ENCODE results near the gene DRC7. TPM values are rescaled to one million over a fixed set of nuclear protein-coding genes. Genes with fewer than 3 reads are reported as not detected.

The DRC7 gene
- total RNA-seq, 1 experiment from 2014 or later: 0.72 TPM

- DNase-seq: no peak
- no peak overlapping the region for H2BK20ac ChIP-seq (ENCODE audit: low read depth, low read length, poor library complexity, severe bottlenecking)
- H4K91ac ChIP-seq (ENCODE audit: insufficient read length, low read depth, low read length): no peak overlapping the region
- H2AFZ ChIP-seq (ENCODE audit: low read length): no peak overlapping the region
- no peaks in the 10 kb centered on the region for H3K23me2 ChIP-seq (ENCODE audit: insufficient read length, low read depth, low read length, poor library complexity, severe bottlenecking)
- H3K23ac ChIP-seq (ENCODE audit: insufficient read length, low read depth, low read length): no peak overlapping the region
- no peaks in the 10 kb centered on the region for H3K4me1 Mint-ChIP-seq
- H4K20me1 ChIP-seq (ENCODE audit: control insufficient read depth, insufficient read depth, insufficient read length): no peaks in the 10 kb centered on the region
- H3K9me3 ChIP-seq (ENCODE audit: control insufficient read depth, low read depth, low read length): no peaks in the 10 kb centered on the region
- no peak overlapping the region for H3T11ph ChIP-seq (ENCODE audit: low read length)
- no peak overlapping the region for H3K4me3 Mint-ChIP-seq
- no peak overlapping the region for H3K18ac ChIP-seq (ENCODE audit: insufficient read length, low read depth, low read length)
- no peak overlapping the region for H3K14ac ChIP-seq (ENCODE audit: insufficient read depth, low read length)
- H3K27me3 Mint-ChIP-seq (ENCODE audit: low read depth): no peaks in the 10 kb centered on the region; the same call in 1 of the 2 replicates
- WGBS (ENCODE audit: extremely low coverage, insufficient read length, low lambda C conversion rate): no CpG with 5 or more reads among the region's 4 CpGs
- no peak overlapping the region for H3K4ac ChIP-seq (ENCODE audit: low read depth, low read length)
- no peaks in the 10 kb centered on the region; a peak in 1 of 7 replicates for H3K36me3 Mint-ChIP-seq (ENCODE audit: insufficient read depth in 1 of 3, low read depth in 3 of 3)
- H3K9ac ChIP-seq (ENCODE audit: extremely low read depth, insufficient read length, low read length): no peak overlapping the region
- H2BK120ac ChIP-seq (ENCODE audit: low read depth, low read length, poor library complexity, severe bottlenecking): no peak overlapping the region
- H2BK15ac ChIP-seq (ENCODE audit: low read depth, low read length): no peak overlapping the region
- no peaks in the 10 kb centered on the region for H3K79me2 ChIP-seq (ENCODE audit: insufficient read depth, low read length)
- H3K79me1 ChIP-seq (ENCODE audit: insufficient read depth, low read depth, low read length, poor library complexity, severe bottlenecking): no peaks in the 10 kb centered on the region
- no peak overlapping the region for H3K56ac ChIP-seq (ENCODE audit: insufficient read length, low read depth, low read length)
- H2BK12ac ChIP-seq (ENCODE audit: insufficient read length, low read depth, low read length): no peak overlapping the region
- no peak overlapping the region for H4K5ac ChIP-seq (ENCODE audit: insufficient read length, low read depth, low read length)
- H4K8ac ChIP-seq (replicated peaks; ENCODE audit: insufficient read length, low read depth, low read length): no peak overlapping the region
- H3K27ac Mint-ChIP-seq: no peak overlapping the region; a peak in 1 of 7 replicates
- H2BK5ac ChIP-seq (ENCODE audit: insufficient read length, low read length): no peak overlapping the region
- no peak for TF ChIP-seq CTCF (conservative IDR thresholded peaks at IDR 0.05)
- H3K4me2 ChIP-seq (ENCODE audit: insufficient read depth, insufficient read length, low read length): no peak overlapping the region
- 0 out of 2 replicates have a peak, but pooled peaks cover 1% of the 10 kb centered on the region for H3K27me3 ChIP-seq (ENCODE audit: insufficient read depth, low read length)
- no peak overlapping the region for H3K27ac ChIP-seq (ENCODE audit: insufficient read length, low read depth, low read length)
- H3K9me3 Mint-ChIP-seq: no peaks in the 10 kb centered on the region
- H3K4me1 ChIP-seq (ENCODE audit: insufficient read depth, low read length): no peaks in the 10 kb centered on the region
- no peak overlapping the region for H2AK5ac ChIP-seq (ENCODE audit: insufficient read length, low read length)
Measured at GRCh38 chr16:57665541-57665940, 29.1 kb upstream of the DRC7 start.
